HG03442 (cell line): ENCODE results near the gene PNPLA1.

Source experiments
- ATAC-seq: cut with Tn5 transposase; IDR thresholded peaks from one replicate; pipeline ENCODE4 v1.9.1; 2021; ENCODE audit warnings: mild to moderate bottlenecking, moderate library complexity; ENCODE audit not compliant: unreplicated experiment

PNPLA1 gene

GRCh38 chr6:36284359-36284758 lies 14.5 kb downstream of the PNPLA1 start:
- no peak for ATAC-seq

- no peak for ATAC-seq
These were observed 15.4 kb downstream of the PNPLA1 start for GRCh38 chr6:36285187-36285671.

GRCh38 chr6:36285797-36286196 lies 15.9 kb downstream of the PNPLA1 start:
- ATAC-seq, result no peak

GRCh38 chr6:36286858-36287257 lies 17.0 kb downstream of the PNPLA1 start:
- ATAC-seq, result no peak

GRCh38 chr6:36289281-36289878 lies 19.5 kb downstream of the PNPLA1 start:
- no peak for ATAC-seq

- no peak for ATAC-seq
These were observed 21.1 kb downstream of the PNPLA1 start for GRCh38 chr6:36290668-36291620.

GRCh38 chr6:36292170-36292569 lies 22.3 kb downstream of the PNPLA1 start:
- no peak for ATAC-seq

- ATAC-seq, result no peak
These were observed 26.4 kb downstream of the PNPLA1 start for GRCh38 chr6:36296240-36296639.

- ATAC-seq, result no peak
These were observed 27.2 kb downstream of the PNPLA1 start for GRCh38 chr6:36297051-36297450.

- ATAC-seq, result no peak
These were observed 27.7 kb downstream of the PNPLA1 start for GRCh38 chr6:36297511-36297910.

- ATAC-seq, result no peak
These were observed 28.2 kb downstream of the PNPLA1 start for GRCh38 chr6:36298027-36298426.

- no peak for ATAC-seq
These were observed 31.3 kb downstream of the PNPLA1 start for GRCh38 chr6:36301085-36301658.

GRCh38 chr6:36301781-36302180 lies 31.9 kb downstream of the PNPLA1 start:
- ATAC-seq, result no peak

GRCh38 chr6:36302227-36302976 lies 32.5 kb downstream of the PNPLA1 start:
- peak; percentile 77 for ATAC-seq

- ATAC-seq, result no peak
These were observed 36.0 kb downstream of the PNPLA1 start for GRCh38 chr6:36305885-36306284.

GRCh38 chr6:36306375-36306774 lies 36.5 kb downstream of the PNPLA1 start:
- ATAC-seq, result no peak

GRCh38 chr6:36308514-36308913 lies 38.7 kb downstream of the PNPLA1 start:
- ATAC-seq, result no peak

GRCh38 chr6:36309203-36309602 lies 39.3 kb downstream of the PNPLA1 start:
- ATAC-seq, result no peak

- ATAC-seq, result no peak
These were observed 40.0 kb downstream of the PNPLA1 start for GRCh38 chr6:36309900-36310299.

GRCh38 chr6:36312854-36313648 lies 43.2 kb downstream of the PNPLA1 start:
- no peak for ATAC-seq
